Stimulated activated naive CD8-positive, alpha-beta T cell treated with anti-CD3 and anti-CD28 coated beads, Interleukin-15, Interleukin-2, amounts not matched to agents 100 ng/mL and 50 ng/mL, for 24 hours (primary cell): Measurements from ENCODE around the gene LSM5.

Source experiments
- H3K27ac Mint-ChIP-seq: one replicate; pipeline ENCODE4 v1.8.0; 2021; ENCODE audit warnings: mild to moderate bottlenecking, mixed read lengths
- H3K27me3 Mint-ChIP-seq: one replicate; pipeline ENCODE4 v1.8.0; 2021; ENCODE audit warnings: mixed read lengths
- H3K36me3 Mint-ChIP-seq: one replicate; pipeline ENCODE4 v1.8.0; 2021; ENCODE audit warnings: low read depth, mixed read lengths
- H3K4me1 Mint-ChIP-seq: one replicate; pipeline ENCODE4 v1.8.0; 2021; ENCODE audit warnings: low read depth, mixed read lengths
- H3K4me3 Mint-ChIP-seq: one replicate; pipeline ENCODE4 v1.8.0; 2021; ENCODE audit warnings: mild to moderate bottlenecking, mixed read lengths
- H3K9me3 Mint-ChIP-seq: one replicate; pipeline ENCODE4 v1.8.0; 2021; ENCODE audit warnings: mixed read lengths

LSM5 gene

DNA sequence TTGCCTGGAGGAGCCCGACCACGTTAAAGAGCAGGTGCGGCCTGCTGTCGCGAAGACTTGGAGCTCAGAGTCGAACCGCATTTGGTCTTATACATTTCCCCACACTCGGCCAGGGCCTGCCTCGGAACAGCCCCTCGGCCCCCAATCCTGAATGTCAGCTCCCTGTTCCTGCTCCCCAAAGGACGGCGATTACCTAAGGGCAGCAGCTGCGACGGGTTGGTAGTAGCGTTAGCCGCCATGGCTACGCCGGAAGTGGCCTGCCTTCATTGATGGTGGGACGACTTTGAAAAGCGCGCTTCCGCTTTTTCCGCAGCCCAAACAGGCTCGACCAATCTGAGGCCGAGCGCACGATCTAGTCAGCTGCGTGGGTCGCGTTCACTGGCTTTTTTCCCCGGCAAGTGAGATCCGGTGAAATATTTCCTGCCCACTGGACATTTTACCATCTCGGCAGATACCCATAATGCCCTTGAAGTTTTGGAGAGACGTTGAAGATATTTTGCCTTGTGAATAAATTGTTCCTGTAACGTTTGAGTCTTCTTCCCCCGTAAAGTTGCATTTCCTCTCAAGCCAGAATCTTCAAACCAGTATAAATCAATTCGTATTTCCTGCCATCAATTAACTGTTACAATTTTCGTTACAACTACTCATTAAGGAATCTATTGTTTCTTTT, at the start of gene LSM5:
Gene LSM5 (minus strand): TSS at position 254 of the 670 bp plus-strand sequence. CDS start 15 bp downstream, at position 239.
- H3K9me3 Mint-ChIP-seq, result no peaks in the 10 kb centered on the region
- H3K4me1 Mint-ChIP-seq, result peaks cover 39% of the 10 kb centered on the region
- H3K4me3 Mint-ChIP-seq, result peak within 1 kb of the TSS; percentile 88
- peaks cover 37% of the 10 kb centered on the region for H3K36me3 Mint-ChIP-seq
- H3K27ac Mint-ChIP-seq, result peak within 1 kb of the TSS; percentile 92
- H3K27me3 Mint-ChIP-seq, result no peaks in the 10 kb centered on the region

DNA sequence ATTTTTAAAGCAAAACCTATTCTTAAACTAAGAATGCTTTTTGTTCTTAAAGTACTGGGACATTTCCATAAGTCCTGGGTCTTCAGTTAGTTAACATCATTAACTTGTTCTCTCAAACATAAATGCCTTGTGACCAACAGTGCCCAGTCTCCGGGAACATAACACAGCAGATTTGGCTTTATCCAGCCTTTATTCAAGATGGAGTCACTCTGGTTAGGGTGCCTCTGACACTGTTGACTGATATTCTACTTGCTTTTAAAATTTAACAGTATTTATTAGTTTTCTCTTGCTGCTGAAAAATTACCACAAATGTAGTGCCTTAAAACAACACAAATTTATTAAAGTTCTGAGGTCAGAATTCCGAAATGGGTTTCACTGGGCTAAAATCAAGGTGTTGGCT, 49.2 kb upstream of the LSM5 start:
- Mint-ChIP-seq H3K27ac (peak overlapping the region; percentile 85), H3K4me3 (no peak overlapping the region), H3K4me1 (peaks cover 37% of the 10 kb centered on the region), H3K9me3 (no peaks in the 10 kb centered on the region), H3K36me3 (peaks cover 50% of the 10 kb centered on the region), H3K27me3 (no peaks in the 10 kb centered on the region)

DNA sequence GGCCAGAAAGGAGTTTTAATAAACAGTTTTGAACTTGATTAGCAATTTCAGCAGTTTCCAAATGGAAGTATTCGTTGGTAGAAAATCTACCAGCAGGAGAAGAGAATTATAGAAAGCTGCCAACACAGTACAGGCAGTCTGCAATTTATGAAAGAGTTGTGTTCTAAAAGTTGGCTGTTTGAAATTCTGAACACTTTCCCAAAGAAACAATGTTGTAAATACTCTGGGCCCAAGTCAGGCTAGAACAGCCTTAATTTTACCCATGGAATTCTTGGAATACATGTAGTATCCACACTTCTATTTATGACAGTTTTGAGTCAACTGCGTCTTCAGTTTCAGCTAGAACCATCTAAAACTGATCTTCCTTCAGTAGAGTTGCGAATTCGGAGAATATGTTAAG, 47.6 kb upstream of the LSM5 start:
- H3K27me3 Mint-ChIP-seq, result no peaks in the 10 kb centered on the region
- H3K4me1 Mint-ChIP-seq, result peaks cover 44% of the 10 kb centered on the region
- H3K27ac Mint-ChIP-seq, result no peak overlapping the region
- H3K36me3 Mint-ChIP-seq, result peaks cover 40% of the 10 kb centered on the region
- H3K9me3 Mint-ChIP-seq, result no peaks in the 10 kb centered on the region
- H3K4me3 Mint-ChIP-seq, result no peak overlapping the region

DNA sequence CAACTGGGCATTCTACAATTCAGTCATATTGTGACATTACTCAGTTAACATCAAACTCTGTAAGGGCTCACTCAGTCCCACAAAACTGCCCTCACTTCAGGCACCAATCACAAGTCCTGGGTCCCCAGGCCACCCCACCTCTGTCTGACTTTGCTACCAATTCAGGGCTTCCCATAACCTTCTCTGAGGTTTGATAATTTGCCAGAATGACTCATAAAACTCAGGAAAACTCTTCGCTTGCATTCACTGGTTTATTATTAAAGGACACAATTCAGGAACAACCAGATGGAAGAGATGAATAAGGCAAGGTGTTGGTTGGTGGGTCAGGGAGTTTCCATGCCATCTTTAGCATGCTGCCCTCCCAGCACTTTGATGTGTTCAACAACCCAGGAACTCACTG, 46.4 kb upstream of the LSM5 start:
- peak overlapping the region; percentile 68 for H3K27ac Mint-ChIP-seq
- H3K27me3 Mint-ChIP-seq, result no peaks in the 10 kb centered on the region
- H3K4me3 Mint-ChIP-seq, result no peak overlapping the region
- H3K9me3 Mint-ChIP-seq, result no peaks in the 10 kb centered on the region
- H3K36me3 Mint-ChIP-seq, result peaks cover 42% of the 10 kb centered on the region
- H3K4me1 Mint-ChIP-seq, result peaks cover 47% of the 10 kb centered on the region

DNA sequence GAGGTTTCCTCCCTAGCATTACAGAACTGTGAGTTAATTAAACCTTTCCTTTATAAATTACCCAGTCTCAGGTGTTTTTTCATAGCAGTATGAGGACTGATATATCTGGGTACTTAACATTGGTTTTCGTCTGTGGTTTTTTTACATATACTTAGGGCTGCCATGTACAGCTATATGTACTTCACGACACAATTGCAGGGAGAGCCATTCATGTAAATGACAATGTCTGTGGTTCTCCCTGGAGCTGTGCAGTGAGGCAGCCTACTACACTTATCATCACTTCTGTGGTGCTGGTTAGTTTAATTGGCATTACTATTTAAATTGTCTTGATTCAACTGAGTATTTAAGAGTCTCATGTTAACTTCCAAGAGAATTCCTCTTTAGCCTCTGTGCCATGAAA, 45.8 kb upstream of the LSM5 start:
- H3K9me3 Mint-ChIP-seq, result no peaks in the 10 kb centered on the region
- H3K27ac Mint-ChIP-seq, result peak overlapping the region; percentile 68
- peaks cover 47% of the 10 kb centered on the region for H3K4me1 Mint-ChIP-seq
- peaks cover 42% of the 10 kb centered on the region for H3K36me3 Mint-ChIP-seq
- no peak overlapping the region for H3K4me3 Mint-ChIP-seq
- H3K27me3 Mint-ChIP-seq, result no peaks in the 10 kb centered on the region

DNA sequence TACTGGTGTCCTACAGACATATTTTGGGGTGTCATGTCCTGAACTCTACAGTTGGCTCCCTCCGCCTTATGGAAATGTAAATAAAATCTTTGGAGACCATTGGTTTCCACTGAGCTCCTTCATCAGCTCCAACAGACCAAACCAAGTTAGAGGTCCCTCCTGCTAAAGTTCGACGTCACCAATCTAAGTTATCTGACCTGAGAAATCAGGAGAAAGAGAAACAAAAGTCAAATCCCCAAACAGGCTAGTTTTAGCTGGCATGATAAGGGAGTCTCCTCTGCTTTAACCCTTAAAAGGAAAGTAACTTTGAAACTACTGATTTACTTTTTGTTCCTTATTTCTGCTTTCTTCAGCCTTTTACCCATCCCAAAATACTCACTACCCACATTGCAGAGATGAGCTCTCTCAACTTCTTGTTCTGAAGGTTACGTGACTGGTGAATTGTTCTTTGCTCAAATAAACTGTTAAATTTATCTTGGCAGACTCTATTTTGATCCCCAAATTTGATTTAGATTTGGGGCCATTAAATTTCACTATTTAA, 45.1 kb upstream of the LSM5 start:
- Mint-ChIP-seq H3K4me3 (no peak overlapping the region), H3K9me3 (no peaks in the 10 kb centered on the region), H3K27ac (no peak overlapping the region), H3K4me1 (peaks cover 43% of the 10 kb centered on the region), H3K27me3 (no peaks in the 10 kb centered on the region), H3K36me3 (peaks cover 38% of the 10 kb centered on the region)

DNA sequence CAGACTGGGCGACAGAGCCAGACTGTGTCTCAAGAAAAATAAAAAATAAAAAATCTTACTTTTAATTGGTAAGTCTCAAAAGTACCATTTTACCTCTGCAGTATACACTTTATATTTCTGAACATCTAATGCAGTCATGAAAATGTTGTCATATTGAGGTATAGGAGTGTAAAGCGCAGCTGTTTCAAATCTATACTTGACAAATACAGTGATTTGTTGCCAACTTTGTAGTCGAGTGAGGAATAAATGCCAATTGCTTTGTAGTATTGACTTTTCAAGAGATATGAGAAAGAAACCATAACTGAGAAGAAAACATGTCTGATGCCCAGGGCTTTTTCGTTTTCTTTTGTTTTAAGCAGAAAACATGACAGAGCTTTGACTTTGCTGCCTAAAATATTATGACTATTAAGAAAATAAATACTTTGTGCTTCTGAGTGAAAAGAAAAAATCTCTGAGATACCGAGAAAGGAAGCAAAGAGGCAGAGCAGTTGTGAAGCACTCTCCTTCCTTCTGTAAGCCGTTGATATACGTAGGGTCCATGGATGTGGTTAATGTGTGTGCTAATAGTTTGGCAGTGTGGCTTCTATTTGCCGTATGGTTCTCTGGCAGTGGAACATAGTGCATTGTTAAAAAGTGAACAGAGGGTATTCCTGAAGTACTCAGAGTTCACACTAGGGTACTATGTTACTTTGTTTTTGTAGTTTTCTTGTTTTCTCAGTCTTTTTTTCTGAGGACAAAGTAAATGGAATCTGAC, 43.3 kb upstream of the LSM5 start:
- H3K27me3 Mint-ChIP-seq, result no peaks in the 10 kb centered on the region
- no peak overlapping the region for H3K27ac Mint-ChIP-seq
- no peak overlapping the region for H3K4me3 Mint-ChIP-seq
- H3K4me1 Mint-ChIP-seq, result peaks cover 38% of the 10 kb centered on the region
- no peaks in the 10 kb centered on the region for H3K9me3 Mint-ChIP-seq
- peaks cover 31% of the 10 kb centered on the region for H3K36me3 Mint-ChIP-seq

DNA sequence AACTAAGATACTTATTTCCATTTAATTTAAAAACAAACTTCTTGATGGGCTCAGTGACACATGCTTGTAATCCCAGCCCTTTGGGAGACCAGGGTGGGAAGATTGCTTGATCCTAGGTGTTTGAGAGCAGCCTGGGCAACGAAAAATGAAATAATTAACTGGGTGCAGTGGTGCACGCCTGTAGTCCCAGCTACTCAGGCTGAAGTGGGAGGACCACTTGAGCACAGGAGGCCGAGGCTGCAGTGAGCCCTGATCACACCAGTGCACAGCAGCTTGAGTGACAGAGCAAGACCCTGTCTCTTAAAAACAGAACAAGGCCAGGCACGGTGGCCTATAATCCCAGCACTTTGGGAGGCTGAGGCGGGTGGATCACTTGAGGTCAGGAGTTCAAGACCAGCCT, 42.5 kb upstream of the LSM5 start:
- Mint-ChIP-seq H3K27me3 (no peaks in the 10 kb centered on the region), H3K27ac (no peak overlapping the region), H3K4me1 (peaks cover 39% of the 10 kb centered on the region), H3K9me3 (no peaks in the 10 kb centered on the region), H3K4me3 (no peak overlapping the region), H3K36me3 (peaks cover 31% of the 10 kb centered on the region)

DNA sequence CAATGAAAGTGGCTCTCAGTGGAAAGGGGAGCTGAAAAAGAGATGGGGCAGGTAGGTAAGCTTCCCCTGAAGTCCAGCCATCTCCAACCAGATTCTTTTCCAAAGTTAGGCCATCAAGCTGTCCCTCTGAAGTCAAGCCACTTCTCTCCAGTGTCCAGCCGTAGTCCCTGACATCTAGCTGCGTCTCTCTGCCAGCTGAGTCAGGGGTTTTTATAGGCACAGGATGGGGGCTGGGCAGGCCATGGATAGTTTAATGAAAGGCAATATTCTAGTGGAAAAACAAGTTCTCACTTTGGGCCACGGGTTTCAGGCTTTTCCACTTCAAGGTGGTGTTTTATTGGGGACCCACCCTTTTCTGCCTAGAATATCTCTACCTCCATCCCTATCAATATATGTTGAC, 41.9 kb upstream of the LSM5 start:
- Mint-ChIP-seq H3K4me3 (no peak overlapping the region), H3K4me1 (peaks cover 42% of the 10 kb centered on the region), H3K27me3 (no peaks in the 10 kb centered on the region), H3K27ac (no peak overlapping the region), H3K9me3 (no peaks in the 10 kb centered on the region), H3K36me3 (peaks cover 33% of the 10 kb centered on the region)

DNA sequence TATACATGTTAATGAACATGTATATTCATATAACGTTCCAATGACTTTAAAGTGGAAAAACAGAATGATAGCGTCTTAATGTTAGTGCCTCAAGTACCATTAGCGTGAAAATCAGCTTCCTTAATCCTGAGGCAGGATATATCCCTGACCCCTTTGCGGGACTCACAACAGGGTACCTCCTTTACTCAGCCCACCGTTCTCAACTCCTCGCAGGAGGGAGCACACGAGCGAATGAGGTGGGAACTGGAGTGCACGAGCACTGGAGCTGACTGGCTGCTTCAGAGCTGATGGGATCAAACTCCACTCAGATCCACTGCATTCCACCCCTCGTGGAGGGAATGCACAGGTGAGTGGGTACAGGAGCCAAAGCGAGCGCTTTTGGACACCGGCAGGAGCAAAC, 41.2 kb upstream of the LSM5 start:
- H3K27ac Mint-ChIP-seq, result no peak overlapping the region
- H3K36me3 Mint-ChIP-seq, result peaks cover 29% of the 10 kb centered on the region
- no peaks in the 10 kb centered on the region for H3K9me3 Mint-ChIP-seq
- no peak overlapping the region for H3K4me3 Mint-ChIP-seq
- H3K4me1 Mint-ChIP-seq, result peaks cover 38% of the 10 kb centered on the region
- H3K27me3 Mint-ChIP-seq, result no peaks in the 10 kb centered on the region

DNA sequence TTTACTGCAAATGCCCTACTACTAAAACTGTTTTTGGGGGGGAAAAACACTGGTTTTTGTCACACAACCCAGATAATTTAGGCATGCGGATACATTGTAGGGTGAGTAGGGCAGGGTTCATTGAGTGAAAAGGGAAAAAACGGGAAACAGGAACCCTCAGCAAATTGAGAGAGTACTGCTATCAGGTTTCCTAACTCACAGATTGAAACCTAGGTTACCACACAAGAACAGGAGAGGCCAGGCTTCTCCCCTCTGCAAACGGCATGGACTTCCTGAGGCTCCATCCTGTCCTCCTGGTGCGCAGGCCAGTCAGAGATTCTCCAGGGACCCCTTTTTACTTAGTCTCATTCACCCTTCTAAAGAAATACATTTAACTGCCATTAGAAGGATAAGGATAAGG, 35.7 kb upstream of the LSM5 start:
- Mint-ChIP-seq H3K4me1 (peaks cover 20% of the 10 kb centered on the region), H3K9me3 (no peaks in the 10 kb centered on the region), H3K4me3 (no peak overlapping the region), H3K27me3 (no peaks in the 10 kb centered on the region), H3K36me3 (peaks cover 40% of the 10 kb centered on the region), H3K27ac (no peak overlapping the region)

DNA sequence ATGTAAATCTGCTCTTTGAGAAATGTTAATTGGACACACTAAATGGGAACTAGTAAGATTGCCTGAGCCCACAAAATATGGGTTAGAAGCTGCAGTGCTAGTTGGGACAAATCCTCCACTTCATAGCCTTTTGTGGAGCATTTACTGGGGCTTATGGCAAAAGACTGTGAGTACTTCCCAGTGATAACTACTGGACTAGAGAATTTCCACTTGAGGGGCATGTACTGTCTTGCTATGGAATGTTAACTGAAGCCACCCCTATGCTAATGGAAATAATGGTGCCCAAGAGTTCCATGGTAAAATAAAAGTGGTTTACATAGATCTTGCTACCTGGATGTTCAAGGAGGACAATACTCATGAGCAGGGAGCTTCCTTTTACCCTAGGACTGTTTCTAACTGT, 34.5 kb upstream of the LSM5 start:
- Mint-ChIP-seq H3K36me3 (peaks cover 52% of the 10 kb centered on the region), H3K9me3 (peaks cover 8% of the 10 kb centered on the region), H3K27me3 (no peaks in the 10 kb centered on the region), H3K4me3 (no peak overlapping the region), H3K27ac (no peak overlapping the region), H3K4me1 (peaks cover 29% of the 10 kb centered on the region)

DNA sequence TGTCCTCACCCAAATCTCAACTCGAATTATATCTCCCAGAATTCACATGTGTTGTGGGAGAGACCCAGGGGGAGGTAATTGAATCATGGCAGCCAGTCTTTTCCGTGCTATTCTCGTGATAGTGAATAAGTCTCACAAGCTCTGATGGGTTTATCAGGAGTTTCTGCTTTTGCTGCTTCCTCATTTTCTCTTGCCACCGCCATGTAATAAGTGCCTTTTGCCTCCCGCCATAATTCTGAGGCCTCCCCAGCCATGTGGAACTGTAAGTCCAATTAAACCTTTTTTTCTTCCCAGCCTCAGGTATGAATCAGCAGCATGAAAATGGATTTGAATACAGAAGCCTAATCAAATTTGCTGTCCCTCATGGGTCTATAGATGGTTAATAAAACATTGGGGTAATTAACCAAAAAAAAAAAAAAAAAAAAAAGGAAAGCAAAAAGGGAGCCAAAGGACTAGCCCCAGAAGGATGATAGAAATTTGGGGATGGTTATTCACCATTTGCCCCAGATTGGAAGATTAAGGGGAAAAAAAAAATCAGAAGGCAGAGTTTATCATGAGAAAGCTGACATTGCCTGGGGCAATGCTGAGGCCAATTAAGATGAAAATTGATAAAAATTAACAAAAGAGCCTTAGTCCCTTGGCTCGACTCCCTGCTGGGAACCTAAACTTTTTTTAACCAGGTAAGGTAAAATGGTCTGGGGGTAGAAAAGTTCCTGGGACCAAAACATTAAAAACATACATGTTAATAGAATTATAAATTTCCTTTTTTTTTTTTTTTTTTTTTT, 32.8 kb upstream of the LSM5 start:
- Mint-ChIP-seq H3K36me3 (peaks cover 53% of the 10 kb centered on the region), H3K4me1 (peaks cover 22% of the 10 kb centered on the region), H3K4me3 (no peak overlapping the region), H3K9me3 (peaks cover 10% of the 10 kb centered on the region), H3K27ac (no peak overlapping the region), H3K27me3 (no peaks in the 10 kb centered on the region)

DNA sequence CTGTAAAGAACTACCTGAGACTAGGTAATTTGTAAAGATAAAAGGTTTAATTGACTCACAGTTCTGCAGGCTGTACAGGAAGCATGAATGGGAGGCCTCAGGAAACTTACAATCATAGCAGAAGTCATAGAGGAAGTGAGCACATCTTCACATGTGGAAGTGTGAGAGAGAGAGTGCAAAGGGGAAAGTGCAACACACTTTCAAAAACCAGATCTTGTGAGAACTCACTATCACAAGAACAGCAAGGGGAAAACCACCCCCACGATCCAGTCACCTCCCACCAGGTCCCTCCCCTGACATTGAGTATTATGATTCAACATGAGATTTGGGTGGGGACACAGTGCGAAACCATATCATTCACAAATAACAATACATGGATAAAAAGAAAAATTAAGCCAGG, 29.6 kb upstream of the LSM5 start:
- Mint-ChIP-seq H3K4me1 (peaks cover 37% of the 10 kb centered on the region), H3K27me3 (no peaks in the 10 kb centered on the region), H3K9me3 (peaks cover 17% of the 10 kb centered on the region), H3K27ac (peak overlapping the region; percentile 54), H3K4me3 (no peak overlapping the region), H3K36me3 (peaks cover 68% of the 10 kb centered on the region)
